ENCODE data around the gene SLC22A17. TPM values are rescaled to one million over a fixed set of nuclear protein-coding genes. Genes with fewer than 3 reads are reported as not detected.

Gene SLC22A17
- total and polyA plus RNA-seq, 2 experiments from 2014 or later: 43.8 to 74.0 TPM

DNA sequence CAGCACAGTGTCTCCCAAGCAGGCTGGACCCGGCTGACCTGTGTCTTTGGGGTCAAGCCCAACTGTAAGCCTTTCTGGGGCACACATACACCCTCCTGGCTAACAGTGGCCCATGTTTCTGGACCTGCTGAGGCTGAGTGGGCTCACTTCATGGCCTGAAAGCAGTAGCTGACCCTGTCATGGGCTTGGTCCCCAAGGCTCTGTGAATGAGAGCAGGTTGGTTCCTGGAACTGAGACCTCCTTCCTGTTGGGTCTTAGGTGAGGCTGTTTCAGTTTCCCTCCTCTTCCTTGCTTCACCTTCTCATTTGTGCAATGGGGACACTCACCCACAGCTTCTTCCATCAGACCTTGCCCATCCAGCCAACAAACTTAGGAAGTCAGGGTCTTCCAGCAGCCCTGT, 19.2 kb upstream of the SLC22A17 start:
- Histone ChIP-seq H3K27me3 (no peaks in the 10 kb centered on the region), H3K9me3 (ENCODE audit: low read depth) (no peaks in the 10 kb centered on the region), H3K4me3 (no peak overlapping the region), H3K27ac (no peak overlapping the region), H3K4me1 (ENCODE audit: low read depth) (peaks cover 2% of the 10 kb centered on the region), H3K36me3 (no peaks in the 10 kb centered on the region)
- DNase-seq (ENCODE audit: low read depth in 1 of 2, low spot score in 1 of 2): no peak
- no peak for TF ChIP-seq CTCF (IDR thresholded peaks at IDR 0.05; ENCODE audit: low read depth, low read length)

- no peak for DNase-seq (ENCODE audit: low read depth in 1 of 2, low spot score in 1 of 2)
- H3K36me3 ChIP-seq: no peaks in the 10 kb centered on the region
- H3K4me1 ChIP-seq (ENCODE audit: low read depth): peaks cover 15% of the 10 kb centered on the region
- no peaks in the 10 kb centered on the region for H3K9me3 ChIP-seq (ENCODE audit: low read depth)
- no peak overlapping the region for H3K27ac ChIP-seq
- no peaks in the 10 kb centered on the region for H3K27me3 ChIP-seq
- TF ChIP-seq CTCF (IDR thresholded peaks at IDR 0.05; ENCODE audit: low read depth, low read length): no peak
- H3K4me3 ChIP-seq: no peak overlapping the region
Measured at GRCh38 chr14:23370221-23370620, 17.5 kb upstream of the SLC22A17 start.

GRCh38 chr14:23366426-23366921, 13.8 kb upstream of the SLC22A17 start:
- Histone ChIP-seq H3K4me1 (ENCODE audit: low read depth) (peaks cover 27% of the 10 kb centered on the region), H3K27ac (peak overlapping the region; percentile 83), H3K36me3 (no peaks in the 10 kb centered on the region), H3K27me3 (no peaks in the 10 kb centered on the region), H3K9me3 (ENCODE audit: low read depth) (no peaks in the 10 kb centered on the region), H3K4me3 (peak overlapping the region; percentile 28)
- TF ChIP-seq CTCF (IDR thresholded peaks at IDR 0.05; ENCODE audit: low read depth, low read length): no peak
- peak; percentile 83 to 88 for DNase-seq (ENCODE audit: low read depth in 1 of 2, low spot score in 1 of 2)

GRCh38 chr14:23365732-23366425, 13.2 kb upstream of the SLC22A17 start:
- peak; percentile 84 to 85 for DNase-seq (ENCODE audit: low read depth in 1 of 2, low spot score in 1 of 2)

GRCh38 chr14:23365036-23365731, 12.5 kb upstream of the SLC22A17 start, which contains the start of gene EFS:
TSS of gene EFS (minus strand) at chr14:23365172. CDS start at chr14:23365025, 147 bp downstream.
- DNase-seq (ENCODE audit: low read depth in 1 of 2, low spot score in 1 of 2): peak in 1 of 2 donors; percentile 54
- peak within 1 kb of the TSS; percentile 28 for H3K4me3 ChIP-seq
- no peaks in the 10 kb centered on the region for H3K27me3 ChIP-seq
- H3K36me3 ChIP-seq: no peaks in the 10 kb centered on the region
- H3K4me1 ChIP-seq (ENCODE audit: low read depth): peaks cover 27% of the 10 kb centered on the region
- TF ChIP-seq CTCF (IDR thresholded peaks at IDR 0.05; ENCODE audit: low read depth, low read length): no peak
- peak within 1 kb of the TSS; percentile 83 for H3K27ac ChIP-seq
- no peaks in the 10 kb centered on the region for H3K9me3 ChIP-seq (ENCODE audit: low read depth)

More at GRCh38 chr14:23365732-23366425, 13.2 kb upstream of the SLC22A17 start:
- Histone ChIP-seq H3K9me3 (ENCODE audit: low read depth) (no peaks in the 10 kb centered on the region), H3K27me3 (no peaks in the 10 kb centered on the region), H3K4me3 (peak overlapping the region; percentile 28), H3K36me3 (no peaks in the 10 kb centered on the region), H3K27ac (peak overlapping the region; percentile 83), H3K4me1 (ENCODE audit: low read depth) (peaks cover 27% of the 10 kb centered on the region)
- no peak for TF ChIP-seq CTCF (IDR thresholded peaks at IDR 0.05; ENCODE audit: low read depth, low read length)

Data from cardiac muscle cell (in vitro differentiated cells and primary cell).